Tibial nerve (tissue), 4 donors: ENCODE measurements around the gene SLC7A6. TPM values are rescaled to one million over a fixed set of nuclear protein-coding genes. Genes with fewer than 3 reads are reported as not detected.

Experiments
- DNase-seq, 2 donors: peaks; one replicate each; pipeline ENCODE4 v3.0.0-alpha.2; 2019; ENCODE audit warnings: low spot score in 2 of 2
- H3K27ac ChIP-seq, 4 donors: fragments of 200-600 bp; sonication (generic) in 3 of 4; one replicate each; pipeline ENCODE4 v1.5.1; 2017 to 2019; ENCODE audit warnings: mild to moderate bottlenecking in 1 of 4
- H3K27me3 ChIP-seq, 2 donors: fragments of 200-600 bp; sonication (generic) in 1 of 2; one replicate each; pipeline versions ENCODE4 v1.5.1 to v1.6.0; 2017 to 2019
- H3K36me3 ChIP-seq, 3 donors: fragments of 200-600 bp; sonication (generic); one replicate each; pipeline ENCODE4 v1.5.1; 2018 to 2019
- H3K4me1 ChIP-seq, 4 donors: fragments of 200-600 bp; sonication (generic) in 3 of 4; one replicate each; pipeline ENCODE4 v1.5.1; 2017 to 2019
- H3K4me3 ChIP-seq, 4 donors: fragments of 200-600 bp; sonication (generic) in 3 of 4; one replicate each; pipeline ENCODE4 v1.5.1; 2017 to 2019; ENCODE audit warnings: mild to moderate bottlenecking in 1 of 4, moderate library complexity in 1 of 4
- H3K9me3 ChIP-seq, 4 donors: fragments of 200-600 bp; sonication (generic) in 3 of 4; one replicate each; pipeline ENCODE4 v1.5.1; 2017 to 2019
- EP300 ChIP-seq, 2 donors: sonication (generic); formaldehyde crosslinking; IDR thresholded peaks; one replicate each; pipeline ENCODE4 v1.6.1; 2017; ENCODE audit warnings: antibody characterized with exemption in 2 of 2, mild to moderate bottlenecking in 1 of 2
- POLR2A ChIP-seq, 2 donors: fragments of 450-650 bp; IDR thresholded peaks; one replicate each; pipeline ENCODE4 v1.6.1; 2017; ENCODE audit warnings: antibody characterized with exemption in 2 of 2, mild to moderate bottlenecking in 2 of 2, moderate library complexity in 2 of 2
- WGBS, 2 donors: methylation state at CpG; one replicate each; pipeline ENCODE4 v1.1.5; 2018; 5-methylcytosine and 5-hydroxymethylcytosine counted together
- total RNA-seq, 4 donors: library from RNA; depleted of rRNA; stranded (reverse); fragments of >200 nt; gene quantifications; one replicate each; pipeline ENCODE4 v1.1.0, GENCODE V29; 2016
- TF ChIP-seq, protein P1 (sequence below), 5 experiments: fragments of 200-600 bp in 3 of 5; fragments of 450-650 bp in 2 of 5; sonication (generic) in 3 of 5; IDR thresholded peaks; one replicate each; pipeline ENCODE4 v1.5.1; 2016 to 2019; ENCODE audit warnings: antibody characterized with exemption in 5 of 5, mild to moderate bottlenecking in 3 of 5, moderate library complexity in 2 of 5

Gene SLC7A6
- total RNA-seq, 4 donors from 2014 or later: 129 to 202 (median 181) TPM

DNA sequence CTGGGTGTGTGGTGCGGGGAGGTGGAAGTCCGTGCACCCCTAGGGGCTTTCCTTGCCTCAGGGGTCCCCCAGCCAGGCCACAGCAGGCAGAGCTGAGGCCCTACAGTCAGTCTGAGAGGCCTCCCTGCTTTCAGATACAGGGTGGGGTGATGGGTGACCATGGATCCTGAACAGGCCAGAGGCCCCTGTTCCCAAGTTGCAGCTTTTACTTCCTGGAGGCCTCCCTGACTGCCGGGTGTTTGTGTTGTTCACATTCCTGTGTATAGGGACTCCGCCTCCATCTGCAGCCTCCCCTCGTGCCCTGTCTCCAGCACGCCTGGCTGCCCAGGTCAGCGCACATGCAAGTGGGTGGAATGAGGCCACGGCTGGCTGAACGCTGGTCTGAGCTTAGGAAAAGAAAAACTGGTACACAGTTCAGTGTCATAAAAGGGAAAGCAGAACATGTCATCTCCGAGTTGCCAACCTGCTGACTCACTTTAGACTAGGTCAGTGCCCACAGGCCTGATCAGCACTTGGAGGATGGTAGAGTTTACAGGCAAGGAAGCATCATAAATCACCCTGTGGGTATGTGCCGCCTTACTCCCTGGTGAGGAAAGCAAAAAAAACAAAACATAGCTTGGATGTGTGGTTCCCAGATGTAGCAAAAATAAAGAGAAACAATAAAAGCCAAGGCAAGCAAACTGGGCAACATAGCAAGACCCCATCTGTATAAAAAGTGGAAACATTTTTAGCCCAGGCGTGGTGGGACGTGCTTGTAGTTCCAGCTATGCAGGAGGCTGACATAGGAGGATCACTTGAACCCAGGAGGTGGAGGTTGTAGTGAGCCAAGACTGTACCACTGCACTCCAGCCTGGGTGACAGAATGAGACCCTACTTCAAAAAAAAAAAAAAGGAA is 6.2 kb upstream of the SLC7A6 start:
- Histone ChIP-seq H3K9me3 (no peaks in the 10 kb centered on the region), H3K36me3 (peaks cover 0 to 81% (median 11%) of the 10 kb centered on the region in 3 donors), H3K4me1 (peaks cover 0 to 9% (median 3%) of the 10 kb centered on the region in 4 donors), H3K27ac (peak overlapping the region in 1 of 4 donors; percentile 45), H3K4me3 (no peak overlapping the region), H3K27me3 (no peaks in the 10 kb centered on the region)
- TF ChIP-seq, protein P1, sequence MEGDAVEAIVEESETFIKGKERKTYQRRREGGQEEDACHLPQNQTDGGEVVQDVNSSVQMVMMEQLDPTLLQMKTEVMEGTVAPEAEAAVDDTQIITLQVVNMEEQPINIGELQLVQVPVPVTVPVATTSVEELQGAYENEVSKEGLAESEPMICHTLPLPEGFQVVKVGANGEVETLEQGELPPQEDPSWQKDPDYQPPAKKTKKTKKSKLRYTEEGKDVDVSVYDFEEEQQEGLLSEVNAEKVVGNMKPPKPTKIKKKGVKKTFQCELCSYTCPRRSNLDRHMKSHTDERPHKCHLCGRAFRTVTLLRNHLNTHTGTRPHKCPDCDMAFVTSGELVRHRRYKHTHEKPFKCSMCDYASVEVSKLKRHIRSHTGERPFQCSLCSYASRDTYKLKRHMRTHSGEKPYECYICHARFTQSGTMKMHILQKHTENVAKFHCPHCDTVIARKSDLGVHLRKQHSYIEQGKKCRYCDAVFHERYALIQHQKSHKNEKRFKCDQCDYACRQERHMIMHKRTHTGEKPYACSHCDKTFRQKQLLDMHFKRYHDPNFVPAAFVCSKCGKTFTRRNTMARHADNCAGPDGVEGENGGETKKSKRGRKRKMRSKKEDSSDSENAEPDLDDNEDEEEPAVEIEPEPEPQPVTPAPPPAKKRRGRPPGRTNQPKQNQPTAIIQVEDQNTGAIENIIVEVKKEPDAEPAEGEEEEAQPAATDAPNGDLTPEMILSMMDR (IDR thresholded peaks at IDR 0.05): no peak
- no peak for TF ChIP-seq POLR2A (IDR thresholded peaks at IDR 0.05)
- no peak for TF ChIP-seq EP300 (IDR thresholded peaks at IDR 0.05)
- WGBS, 2 donors: 55 to 65% methylated on average over 13 of the region's 13 CpGs
- no peak for DNase-seq

DNA sequence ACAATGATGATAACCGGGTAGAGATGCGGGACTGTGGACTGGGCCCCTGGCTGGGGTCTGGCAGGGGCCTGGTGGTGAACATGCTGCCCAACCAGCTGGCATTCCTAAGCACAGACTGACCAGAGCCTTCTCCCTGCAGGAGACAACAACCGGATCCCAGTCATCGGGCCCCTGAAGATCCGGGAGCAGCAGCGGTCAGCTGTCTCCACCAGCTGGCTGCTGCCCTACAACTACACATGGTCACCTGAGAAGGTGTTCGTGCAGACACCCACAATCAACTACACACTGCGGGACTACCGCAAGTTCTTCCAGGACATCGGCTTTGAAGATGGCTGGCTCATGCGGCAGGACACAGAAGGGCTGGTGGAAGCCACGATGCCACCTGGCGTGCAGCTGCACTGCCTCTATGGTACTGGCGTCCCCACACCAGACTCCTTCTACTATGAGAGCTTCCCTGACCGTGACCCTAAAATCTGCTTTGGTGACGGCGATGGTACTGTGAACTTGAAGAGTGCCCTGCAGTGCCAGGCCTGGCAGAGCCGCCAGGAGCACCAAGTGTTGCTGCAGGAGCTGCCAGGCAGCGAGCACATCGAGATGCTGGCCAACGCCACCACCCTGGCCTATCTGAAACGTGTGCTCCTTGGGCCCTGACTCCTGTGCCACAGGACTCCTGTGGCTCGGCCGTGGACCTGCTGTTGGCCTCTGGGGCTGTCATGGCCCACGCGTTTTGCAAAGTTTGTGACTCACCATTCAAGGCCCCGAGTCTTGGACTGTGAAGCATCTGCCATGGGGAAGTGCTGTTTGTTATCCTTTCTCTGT is 5.1 kb upstream of the SLC7A6 start:
- TF ChIP-seq EP300 (IDR thresholded peaks at IDR 0.05) (no peak), POLR2A (IDR thresholded peaks at IDR 0.05) (no peak)
- TF ChIP-seq, protein P1 (IDR thresholded peaks at IDR 0.05): no peak
- H3K9me3 ChIP-seq: no peaks in the 10 kb centered on the region
- H3K4me3 ChIP-seq: no peak overlapping the region
- WGBS, 2 donors: 83 to 90% methylated on average over 19 to 27 of the region's 27 CpGs
- DNase-seq: no peak
- no peaks in the 10 kb centered on the region for H3K27me3 ChIP-seq
- H3K36me3 ChIP-seq: peaks cover 0 to 71% (median 11%) of the 10 kb centered on the region in 3 donors
- no peak overlapping the region for H3K27ac ChIP-seq
- peaks cover 0 to 16% (median 7%) of the 10 kb centered on the region in 4 donors for H3K4me1 ChIP-seq

DNA sequence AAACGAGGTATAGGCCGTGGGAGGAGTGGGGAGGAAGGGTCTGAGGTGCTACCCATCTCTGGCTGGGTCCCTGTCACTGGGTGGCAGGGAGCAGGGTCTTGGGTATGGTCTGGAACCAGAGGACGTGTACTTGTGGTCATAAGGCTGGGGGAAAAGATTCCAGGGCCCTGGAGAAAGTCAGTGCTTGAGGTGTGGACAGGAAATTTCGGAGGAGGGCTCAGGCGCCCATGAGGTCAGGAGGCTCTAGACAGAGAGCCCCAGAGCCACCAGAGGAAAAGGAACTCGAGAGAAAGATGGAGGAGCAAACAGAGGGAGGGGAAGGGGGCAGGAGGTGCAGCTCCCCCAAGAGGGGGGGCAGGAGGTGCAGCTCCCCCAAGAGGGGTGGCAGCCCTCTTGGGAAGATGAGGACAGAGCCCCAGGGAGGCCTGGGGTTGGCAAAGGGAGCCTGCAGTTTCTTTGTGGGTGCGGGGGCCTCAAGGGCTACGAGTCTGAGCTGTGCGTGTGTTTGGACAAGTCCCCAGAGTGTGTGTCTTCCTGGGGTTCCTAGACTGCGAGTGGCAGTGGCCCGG is 683 bp upstream of the SLC7A6 start:
- Histone ChIP-seq H3K9me3 (no peaks in the 10 kb centered on the region), H3K36me3 (peaks cover 0 to 26% (median 5%) of the 10 kb centered on the region in 3 donors), H3K27ac (peak overlapping the region; percentile 90 to 98 (median 94)), H3K4me1 (peaks cover 0 to 36% (median 9%) of the 10 kb centered on the region in 4 donors), H3K27me3 (no peaks in the 10 kb centered on the region), H3K4me3 (peak overlapping the region; percentile 47 to 97 (median 86))
- TF ChIP-seq, protein P1 (IDR thresholded peaks at IDR 0.05): no peak
- TF ChIP-seq EP300 (IDR thresholded peaks at IDR 0.05) (no peak), POLR2A (IDR thresholded peaks at IDR 0.05) (no peak)
- 36 to 48% methylated on average over 9 to 11 of the region's 11 CpGs for WGBS, 2 donors
- no peak for DNase-seq

DNA sequence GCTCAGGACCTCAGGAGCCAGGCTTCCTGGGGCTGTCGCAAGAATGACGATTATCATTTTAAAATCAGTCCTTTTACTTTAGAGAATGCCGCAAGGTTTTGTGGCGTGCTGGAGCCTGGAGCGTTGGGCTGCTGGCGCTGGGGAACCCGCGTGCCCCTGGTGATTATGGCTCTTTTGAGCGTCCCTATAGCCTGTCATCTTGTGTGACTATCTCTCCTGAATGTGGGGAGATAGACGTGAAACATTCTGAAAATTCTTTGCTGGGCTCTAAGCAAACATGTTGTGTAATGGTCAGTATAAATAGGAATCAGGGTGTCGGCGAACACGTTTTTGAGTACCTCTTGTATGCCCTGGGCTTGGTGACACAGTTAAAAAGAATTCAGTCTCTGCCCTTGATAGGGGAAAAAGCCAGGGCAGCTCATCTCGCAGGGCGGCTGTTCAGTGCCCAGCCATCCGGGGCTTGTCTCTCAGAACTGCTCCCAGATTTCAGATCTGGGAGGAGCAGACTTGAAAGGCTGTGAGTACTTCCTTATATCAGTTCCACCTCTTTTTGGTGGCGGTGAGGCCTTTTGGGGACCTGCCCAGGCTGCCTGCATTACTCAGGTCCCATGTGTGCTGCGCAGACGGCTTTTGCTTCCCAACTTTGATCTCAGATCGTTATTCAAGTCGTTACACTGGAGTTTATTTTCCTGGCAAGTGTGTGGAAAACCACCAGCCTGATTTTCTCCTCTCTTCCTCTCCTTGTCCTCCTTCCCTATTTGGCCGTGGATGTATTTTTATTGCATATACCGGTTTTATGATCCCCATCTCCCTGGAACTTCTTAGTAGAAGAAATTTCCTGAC is 973 bp downstream of the SLC7A6 start:
- no peaks in the 10 kb centered on the region for H3K27me3 ChIP-seq
- 10 to 17% methylated on average over 23 of the region's 23 CpGs for WGBS, 2 donors
- peaks cover 0 to 49% (median 9%) of the 10 kb centered on the region in 4 donors for H3K4me1 ChIP-seq
- no peaks in the 10 kb centered on the region for H3K9me3 ChIP-seq
- peak overlapping the region; percentile 90 to 98 (median 94) for H3K27ac ChIP-seq
- peaks cover 0 to 10% (median 0%) of the 10 kb centered on the region in 3 donors for H3K36me3 ChIP-seq
- TF ChIP-seq POLR2A (IDR thresholded peaks at IDR 0.05) (peak; percentile 13 to 52), EP300 (IDR thresholded peaks at IDR 0.05) (peak in 1 of 2 donors; percentile 75)
- TF ChIP-seq, protein P1 (IDR thresholded peaks at IDR 0.05): no peak
- H3K4me3 ChIP-seq: peak overlapping the region; percentile 66 to 97 (median 86)
- DNase-seq: peak; percentile 57 to 73
